Activated naive CD4-positive, alpha-beta T cell treated with anti-CD3 and anti-CD28 coated beads, Interleukin-2, amount 10 ng/mL, durations not matched to agents 5 hours and 36 hours (primary cell): ENCODE data around the gene ZNF181. TPM values are rescaled to one million over a fixed set of nuclear protein-coding genes. Genes with fewer than 3 reads are reported as not detected.

Experiments used
- total RNA-seq, 2 experiments: library from RNA; stranded (reverse); gene quantifications; one replicate each; pipeline ENCODE4 v1.2.3, GENCODE V29; 2021

ZNF181 gene
- total RNA-seq, result 1 to 10 TPM; 7.1 to 8.3 TPM

DNA sequence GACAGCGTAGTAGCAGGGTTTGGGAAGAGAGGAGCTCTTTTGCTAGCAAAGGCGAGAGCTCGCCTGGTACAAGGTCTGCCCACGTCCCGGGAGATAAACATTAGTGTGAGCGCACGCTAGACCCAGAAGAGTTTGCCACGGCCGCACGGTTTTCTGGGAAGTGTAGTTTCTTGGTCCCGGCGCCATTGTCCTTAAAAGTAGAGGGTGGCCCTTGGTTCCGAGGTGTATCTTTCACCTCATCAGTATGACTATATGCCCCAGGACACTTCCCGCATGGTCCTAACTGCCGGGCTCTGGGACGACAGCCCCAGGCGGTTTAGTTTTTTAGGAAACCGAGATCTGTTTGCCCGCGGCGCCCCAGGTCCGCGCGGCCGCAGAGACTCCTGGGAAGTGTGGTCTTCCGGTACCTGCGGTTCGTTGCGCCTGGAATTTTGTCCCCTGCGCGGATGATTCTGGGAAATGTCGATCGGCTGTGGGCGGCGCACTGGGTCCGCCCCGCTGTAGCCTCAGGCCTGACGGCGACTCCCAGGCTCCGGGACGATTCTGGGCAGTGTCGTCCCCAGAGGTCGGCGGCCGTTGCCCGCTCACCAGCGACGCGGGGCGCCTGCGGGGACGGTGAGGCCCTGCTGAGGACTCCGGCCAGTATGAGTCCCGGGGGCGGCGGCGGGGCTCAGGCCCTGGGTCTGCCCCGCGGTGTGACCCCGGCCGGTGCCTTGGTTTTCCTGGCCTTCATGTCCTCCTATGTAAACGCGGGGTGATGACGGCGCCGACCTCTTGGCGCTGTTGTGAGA is at the start of gene ZNF181:
TSS of gene ZNF181 (plus strand) at position 498 of the 791 bp plus-strand sequence. CDS start 795 bp downstream, outside the sequence.

DNA sequence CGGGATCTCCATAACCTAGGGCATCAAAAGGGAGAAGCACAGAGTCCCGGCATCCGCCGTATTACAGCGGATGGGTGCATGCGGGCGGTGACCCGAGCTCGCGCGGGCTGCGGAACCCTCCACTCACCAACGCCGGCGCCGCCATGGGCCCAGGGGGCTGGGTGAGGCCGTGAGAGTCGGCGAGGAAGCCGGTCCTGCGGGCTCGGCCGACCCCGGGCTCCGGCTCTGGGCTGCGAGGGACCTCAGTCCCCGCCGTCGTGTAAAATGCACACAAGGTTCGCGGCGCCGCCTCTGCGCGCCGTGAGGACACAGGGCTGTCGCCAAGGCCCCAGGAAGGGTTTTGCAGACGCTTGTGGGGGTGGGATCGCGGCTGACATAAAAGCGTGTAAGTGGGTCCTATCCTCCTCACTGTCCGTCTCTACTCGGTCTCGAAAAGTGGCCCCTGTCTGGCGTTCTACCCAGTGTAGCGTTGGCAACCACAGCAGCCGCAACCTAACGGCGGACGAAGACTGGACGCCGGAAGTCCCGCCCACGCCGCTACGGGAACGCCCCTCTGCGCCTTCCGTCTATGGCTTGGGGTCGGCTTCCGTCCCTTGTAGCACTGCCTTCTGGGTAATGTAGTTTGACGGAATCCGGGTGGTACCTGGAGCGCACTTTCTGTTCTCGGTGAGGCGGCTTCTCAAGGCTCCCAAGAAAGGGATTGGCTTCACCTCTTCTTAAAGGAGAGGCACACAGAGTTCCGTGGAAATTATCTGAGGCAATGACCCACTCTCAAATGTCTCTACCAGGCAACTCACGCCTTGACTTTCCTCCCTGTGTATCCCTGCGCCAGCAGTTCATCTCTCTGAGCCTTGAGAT is 38.9 kb downstream of the ZNF181 start, which contains the start of gene ZNF599:
TSS of gene ZNF599 (minus strand) at position 519 of the 858 bp plus-strand sequence. CDS start at position 145, 374 bp downstream.

Other genes starting within 250 kb of the ZNF181 start
- under 1 TPM; 0.18 to 0.24 TPM for gene SCGB2B2, start 57.1 kb upstream of the ZNF181 start, total RNA-seq
- gene ZNF302, start 56.6 kb upstream of the ZNF181 start, total RNA-seq, result 10 to 100 TPM; 27.8 to 28.3 TPM
- 1 to 10 TPM; 6.8 to 6.9 TPM for gene ZNF599, start 39.0 kb downstream of the ZNF181 start, total RNA-seq
- gene ZNF30, start 192.7 kb downstream of the ZNF181 start, total RNA-seq, result 1 to 10 TPM; 3.9 to 6.2 TPM
- 10 to 100 TPM; 16.7 to 17.6 TPM for gene ZNF792, start 230.0 kb downstream of the ZNF181 start, total RNA-seq